C4-2B (cell line): ENCODE measurements around the gene NUDT17.

Experiments used
- H3K27ac ChIP-seq: fragments of 450-650 bp; 2 replicates; pipeline ENCODE4 v1.5.1; 2017
- ZFX ChIP-seq: fragments of 450-650 bp; IDR thresholded peaks from 2 replicates; pipeline ENCODE4 v1.6.1; 2017
- TF ChIP-seq, protein P1 (sequence below): fragments of 450-650 bp; conservative IDR thresholded peaks from 2 replicates; pipeline ENCODE4 v1.5.1; 2017; ENCODE audit warnings: mild to moderate bottlenecking

NUDT17 gene

GRCh38 chr1:145895471-145895870, 50.0 kb downstream of the NUDT17 start:
- no peak for TF ChIP-seq ZFX
- TF ChIP-seq, protein P1, sequence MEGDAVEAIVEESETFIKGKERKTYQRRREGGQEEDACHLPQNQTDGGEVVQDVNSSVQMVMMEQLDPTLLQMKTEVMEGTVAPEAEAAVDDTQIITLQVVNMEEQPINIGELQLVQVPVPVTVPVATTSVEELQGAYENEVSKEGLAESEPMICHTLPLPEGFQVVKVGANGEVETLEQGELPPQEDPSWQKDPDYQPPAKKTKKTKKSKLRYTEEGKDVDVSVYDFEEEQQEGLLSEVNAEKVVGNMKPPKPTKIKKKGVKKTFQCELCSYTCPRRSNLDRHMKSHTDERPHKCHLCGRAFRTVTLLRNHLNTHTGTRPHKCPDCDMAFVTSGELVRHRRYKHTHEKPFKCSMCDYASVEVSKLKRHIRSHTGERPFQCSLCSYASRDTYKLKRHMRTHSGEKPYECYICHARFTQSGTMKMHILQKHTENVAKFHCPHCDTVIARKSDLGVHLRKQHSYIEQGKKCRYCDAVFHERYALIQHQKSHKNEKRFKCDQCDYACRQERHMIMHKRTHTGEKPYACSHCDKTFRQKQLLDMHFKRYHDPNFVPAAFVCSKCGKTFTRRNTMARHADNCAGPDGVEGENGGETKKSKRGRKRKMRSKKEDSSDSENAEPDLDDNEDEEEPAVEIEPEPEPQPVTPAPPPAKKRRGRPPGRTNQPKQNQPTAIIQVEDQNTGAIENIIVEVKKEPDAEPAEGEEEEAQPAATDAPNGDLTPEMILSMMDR: no peak
- H3K27ac ChIP-seq: no peak overlapping the region

- no peak for TF ChIP-seq ZFX
- TF ChIP-seq, protein P1: no peak
- no peak overlapping the region for H3K27ac ChIP-seq
Observed at GRCh38 chr1:145897969-145898368, 52.5 kb downstream of the NUDT17 start.
